Left lung (tissue), 10 donors: ENCODE results near the gene ITGA11. TPM values are rescaled to one million over a fixed set of nuclear protein-coding genes. Genes with fewer than 3 reads are reported as not detected.

Source experiments
- ATAC-seq: fragments of 200-7000 bp; cut with Tn5 transposase; one replicate; pipeline ENCODE4 v1.9.1; 2020; ENCODE audit warnings: moderate library complexity
- DNase-seq, 4 donors: peaks; one replicate each; pipeline ENCODE4 v3.0.0-alpha.2; 2013 to 2020
- H3K27ac ChIP-seq, 2 donors: fragments of 200-600 bp; sonication (generic) in 1 of 2; one replicate each; pipeline versions ENCODE4 v1.5.0 to v1.8.0; 2020 to 2021
- H3K27me3 ChIP-seq, 2 donors: fragments of 200-600 bp; sonication (generic) in 1 of 2; one replicate each; pipeline versions ENCODE4 v1.5.0 to v1.8.0; 2020 to 2021
- H3K36me3 ChIP-seq, 2 donors: fragments of 200-600 bp; sonication (generic) in 1 of 2; one replicate each; pipeline versions ENCODE4 v1.5.0 to v1.8.0; 2020 to 2021
- H3K4me1 ChIP-seq, 2 donors: fragments of 200-600 bp; one replicate each; pipeline ENCODE4 v1.8.0; 2021
- H3K4me3 ChIP-seq, 2 donors: fragments of 200-600 bp; sonication (generic) in 1 of 2; one replicate each; pipeline versions ENCODE4 v1.5.0 to v1.8.0; 2020 to 2021; ENCODE audit warnings: mild to moderate bottlenecking in 1 of 2
- H3K9me3 ChIP-seq, 2 donors: fragments of 200-600 bp; sonication (generic) in 1 of 2; one replicate each; pipeline versions ENCODE4 v1.5.0 to v1.8.0; 2020 to 2021
- intact Hi-C, 2 donors: fragments of 100-400 bp; cut with DNase I; formaldehyde crosslinking; loops; one replicate each; pipeline versions ENCODE4 v1.11.2 to v1.14.2; 2022
- polyA plus RNA-seq, 6 donors: library from polyadenylated mRNA; unstranded; fragments of 120-200 nt; gene quantifications; one replicate each; pipeline ENCODE4 v1.2.1, GENCODE V29; 2013; ENCODE audit not compliant: insufficient read length in 6 of 6
- total RNA-seq, 2 donors: library from RNA; stranded (reverse); fragmentation: NEBNext Ultra II Directional; extraction: Animal tissue kit (Norgen Biotek cat#: 25700); gene quantifications; one replicate each; pipeline ENCODE4 v1.2.1, GENCODE V29; 2021
- TF ChIP-seq, protein P1 (sequence below), 2 donors: fragments of 200-600 bp; sonication (generic) in 1 of 2; IDR thresholded peaks; one replicate each; pipeline versions ENCODE4 v1.5.0 to v1.8.0; 2021; ENCODE audit warnings: antibody characterized with exemption in 2 of 2
- donor health status: DM: no; HTN: yes; CAD: no.
- donor health status: DM: no; HTN: no; CAD: no.

ITGA11 gene
- total and polyA plus RNA-seq, 8 donors: 1.1 to 7.3 (median 1.8) TPM

GRCh38 chr15:68302729-68303128, 129.2 kb downstream of the ITGA11 start:
- Histone ChIP-seq H3K27ac (no peak overlapping the region), H3K36me3 (no peaks in the 10 kb centered on the region), H3K4me3 (no peak overlapping the region), H3K27me3 (no peaks in the 10 kb centered on the region), H3K9me3 (no peaks in the 10 kb centered on the region), H3K4me1 (peaks cover 0 to 27% of the 10 kb centered on the region in 2 donors)
- TF ChIP-seq, protein P1, sequence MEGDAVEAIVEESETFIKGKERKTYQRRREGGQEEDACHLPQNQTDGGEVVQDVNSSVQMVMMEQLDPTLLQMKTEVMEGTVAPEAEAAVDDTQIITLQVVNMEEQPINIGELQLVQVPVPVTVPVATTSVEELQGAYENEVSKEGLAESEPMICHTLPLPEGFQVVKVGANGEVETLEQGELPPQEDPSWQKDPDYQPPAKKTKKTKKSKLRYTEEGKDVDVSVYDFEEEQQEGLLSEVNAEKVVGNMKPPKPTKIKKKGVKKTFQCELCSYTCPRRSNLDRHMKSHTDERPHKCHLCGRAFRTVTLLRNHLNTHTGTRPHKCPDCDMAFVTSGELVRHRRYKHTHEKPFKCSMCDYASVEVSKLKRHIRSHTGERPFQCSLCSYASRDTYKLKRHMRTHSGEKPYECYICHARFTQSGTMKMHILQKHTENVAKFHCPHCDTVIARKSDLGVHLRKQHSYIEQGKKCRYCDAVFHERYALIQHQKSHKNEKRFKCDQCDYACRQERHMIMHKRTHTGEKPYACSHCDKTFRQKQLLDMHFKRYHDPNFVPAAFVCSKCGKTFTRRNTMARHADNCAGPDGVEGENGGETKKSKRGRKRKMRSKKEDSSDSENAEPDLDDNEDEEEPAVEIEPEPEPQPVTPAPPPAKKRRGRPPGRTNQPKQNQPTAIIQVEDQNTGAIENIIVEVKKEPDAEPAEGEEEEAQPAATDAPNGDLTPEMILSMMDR (IDR thresholded peaks at IDR 0.05): no peak
- DNase-seq: peak in 1 of 4 donors; percentile 36
- no peak for ATAC-seq
- intact Hi-C loops: loop anchor here in 1 of 2 donors (10.0 kb wide), 2 partner anchors 48 to 82 kb away; no protein-coding TSS in a partner anchor

- TF ChIP-seq, protein P1 (IDR thresholded peaks at IDR 0.05): no peak
- Histone ChIP-seq H3K36me3 (no peaks in the 10 kb centered on the region), H3K27ac (no peak overlapping the region), H3K4me3 (no peak overlapping the region), H3K9me3 (no peaks in the 10 kb centered on the region), H3K4me1 (peaks cover 0 to 23% of the 10 kb centered on the region in 2 donors), H3K27me3 (no peaks in the 10 kb centered on the region)
- DNase-seq (no peak), ATAC-seq (no peak)
- intact Hi-C loops: loop anchor here in 1 of 2 donors (10.0 kb wide), 2 partner anchors 46 to 84 kb away; no protein-coding TSS in a partner anchor
Measured at GRCh38 chr15:68301301-68301700, 130.7 kb downstream of the ITGA11 start.

DNA sequence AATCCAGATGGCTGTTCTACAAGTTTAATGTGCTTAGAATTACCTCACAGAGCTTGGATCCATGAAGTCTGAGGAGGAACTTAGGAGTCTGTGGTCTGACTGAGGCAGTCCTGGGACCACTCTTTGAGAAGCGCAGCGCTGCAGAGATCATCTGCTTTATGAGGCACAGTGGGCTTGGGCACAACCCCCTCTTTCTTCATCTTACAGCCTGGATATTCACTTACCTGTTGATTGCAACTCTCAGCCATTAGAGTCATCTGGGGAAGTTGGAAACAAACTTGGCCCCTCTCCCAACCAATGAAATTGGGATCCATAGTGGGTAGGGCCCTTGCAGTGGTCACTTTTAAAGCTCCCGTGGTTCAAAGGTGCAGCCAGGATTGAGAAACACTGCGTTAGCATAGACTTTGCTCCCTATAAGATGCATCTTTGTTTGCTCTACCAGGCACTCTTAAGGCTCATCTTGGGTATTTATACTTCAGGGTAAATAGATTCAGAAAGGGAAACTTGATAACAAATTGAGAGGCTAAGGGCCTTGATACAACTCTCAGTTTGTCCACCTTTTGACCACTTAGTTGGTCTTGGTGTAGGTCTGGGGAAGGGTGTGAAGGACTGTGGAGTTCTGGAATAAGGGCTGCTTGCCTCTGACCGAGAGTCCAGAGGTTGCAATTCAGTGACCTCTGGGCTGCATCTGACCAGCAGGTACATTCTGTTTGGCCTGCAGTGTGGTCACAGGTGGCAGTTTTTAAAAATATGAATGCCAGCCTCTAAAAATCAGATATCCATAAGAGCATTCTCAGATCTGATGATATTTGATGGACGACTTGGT, 131.6 kb downstream of the ITGA11 start:
- TF ChIP-seq, protein P1 (IDR thresholded peaks at IDR 0.05): no peak
- DNase-seq: no peak
- ATAC-seq: no peak
- Histone ChIP-seq H3K27me3 (no peaks in the 10 kb centered on the region), H3K4me3 (no peak overlapping the region), H3K27ac (peak overlapping the region in 1 of 2 donors; percentile 61), H3K9me3 (no peaks in the 10 kb centered on the region), H3K4me1 (peaks cover 0 to 25% of the 10 kb centered on the region in 2 donors), H3K36me3 (no peaks in the 10 kb centered on the region)
- intact Hi-C loops: loop anchor here in 1 of 2 donors (10.0 kb wide), 2 partner anchors 46 to 84 kb away; no protein-coding TSS in a partner anchor

- H3K4me3 ChIP-seq: no peak overlapping the region
- no peak for DNase-seq
- H3K36me3 ChIP-seq: no peaks in the 10 kb centered on the region
- no peak for ATAC-seq
- peak overlapping the region; percentile 10 to 61 for H3K27ac ChIP-seq
- TF ChIP-seq, protein P1 (IDR thresholded peaks at IDR 0.05): no peak
- H3K9me3 ChIP-seq: no peaks in the 10 kb centered on the region
- H3K4me1 ChIP-seq: peaks cover 0 to 34% of the 10 kb centered on the region in 2 donors
- intact Hi-C loops: no loop called here
- no peaks in the 10 kb centered on the region for H3K27me3 ChIP-seq
Measured at GRCh38 chr15:68299436-68299835, 132.5 kb downstream of the ITGA11 start.

GRCh38 chr15:68298882-68299381, 133.0 kb downstream of the ITGA11 start:
- H3K27me3 ChIP-seq: no peaks in the 10 kb centered on the region
- no peaks in the 10 kb centered on the region for H3K9me3 ChIP-seq
- TF ChIP-seq, protein P1 (IDR thresholded peaks at IDR 0.05): no peak
- DNase-seq (peak in 1 of 4 donors; percentile 32), ATAC-seq (peak; percentile 73)
- H3K36me3 ChIP-seq: no peaks in the 10 kb centered on the region
- peaks cover 0 to 36% of the 10 kb centered on the region in 2 donors for H3K4me1 ChIP-seq
- H3K27ac ChIP-seq: peak overlapping the region; percentile 10 to 61
- peak overlapping the region in 1 of 2 donors; percentile 23 for H3K4me3 ChIP-seq
- intact Hi-C loops: no loop called here
